HEK293T (cell line): ENCODE results near the gene PPP1R3E.

ENCODE experiments used
- CTCF ChIA-PET: fragments of 350-600 bp; formaldehyde crosslinking; extraction: SDS; loops from one replicate; lab custom pipeline; 2021; ENCODE audit warnings: antibody characterized with exemption, inconsistent platforms; lab: Yijun Ruan, JAX
- POLR2A ChIA-PET: fragments of 350-600 bp; formaldehyde crosslinking; extraction: SDS; loops from one replicate; lab custom pipeline; 2020; ENCODE audit warnings: antibody characterized with exemption, inconsistent platforms; lab: Yijun Ruan, JAX
- DNase-seq: peaks from one replicate; pipeline ENCODE4 v3.0.0; 2012; ENCODE audit warnings: mixed read lengths; ENCODE audit errors: extremely low spot score
- ARNT ChIP-seq: fragments of 450-650 bp; IDR thresholded peaks from 2 replicates; pipeline ENCODE4 v1.6.1; 2017; ENCODE audit warnings: mild to moderate bottlenecking
- BHLHE40 ChIP-seq: fragments of 450-650 bp; IDR thresholded peaks from 2 replicates; pipeline ENCODE4 v1.6.1; 2016; ENCODE audit warnings: mild to moderate bottlenecking, moderate library complexity, borderline replicate concordance
- CTBP1 ChIP-seq: fragments of 450-650 bp; IDR thresholded peaks from 2 replicates; pipeline ENCODE4 v1.6.1; 2016; ENCODE audit warnings: borderline replicate concordance
- ELF4 ChIP-seq: fragments of 450-650 bp; IDR thresholded peaks from 2 replicates; pipeline ENCODE4 v1.6.1; 2017; ENCODE audit warnings: antibody characterized with exemption
- FOXA1 ChIP-seq: fragments of 450-650 bp; IDR thresholded peaks from 2 replicates; pipeline ENCODE4 v1.6.1; 2016; ENCODE audit warnings: mild to moderate bottlenecking
- FOXK2 ChIP-seq: fragments of 450-650 bp; IDR thresholded peaks from 2 replicates; pipeline ENCODE4 v1.6.1; 2016; ENCODE audit warnings: mild to moderate bottlenecking
- FOXM1 ChIP-seq: fragments of 450-650 bp; IDR thresholded peaks from 2 replicates; pipeline ENCODE4 v1.6.1; 2017; ENCODE audit warnings: mild to moderate bottlenecking, borderline replicate concordance
- HDGF ChIP-seq: fragments of 450-650 bp; IDR thresholded peaks from 2 replicates; pipeline ENCODE4 v1.6.1; 2017; ENCODE audit warnings: antibody characterized with exemption, borderline replicate concordance
- L3MBTL2 ChIP-seq: fragments of 450-650 bp; conservative IDR thresholded peaks from 2 replicates; pipeline ENCODE4 v1.6.1; 2016; ENCODE audit warnings: mild to moderate bottlenecking
- LEF1 ChIP-seq: fragments of 450-650 bp; IDR thresholded peaks from 2 replicates; pipeline ENCODE4 v1.6.1; 2017; ENCODE audit warnings: mild to moderate bottlenecking, borderline replicate concordance
- NFRKB ChIP-seq: fragments of 450-650 bp; IDR thresholded peaks from 2 replicates; pipeline ENCODE4 v1.6.1; 2016; ENCODE audit warnings: mild to moderate bottlenecking, moderate library complexity
- SP1 ChIP-seq: fragments of 450-650 bp; IDR thresholded peaks from 2 replicates; pipeline ENCODE4 v1.6.1; 2017
- SUZ12 ChIP-seq: fragments of 450-650 bp; IDR thresholded peaks from 2 replicates; pipeline ENCODE4 v1.6.1; 2016; ENCODE audit warnings: mild to moderate bottlenecking
- TARDBP ChIP-seq: fragments of 450-650 bp; IDR thresholded peaks from 2 replicates; pipeline ENCODE4 v1.6.1; 2016
- ZNF384 ChIP-seq: fragments of 450-650 bp; IDR thresholded peaks from 2 replicates; pipeline ENCODE4 v1.6.1; 2016
- TF ChIP-seq, protein P1 (sequence below): fragments of 450-650 bp; IDR thresholded peaks from 2 replicates; pipeline ENCODE4 v1.6.1; 2016

The PPP1R3E gene

DNA sequence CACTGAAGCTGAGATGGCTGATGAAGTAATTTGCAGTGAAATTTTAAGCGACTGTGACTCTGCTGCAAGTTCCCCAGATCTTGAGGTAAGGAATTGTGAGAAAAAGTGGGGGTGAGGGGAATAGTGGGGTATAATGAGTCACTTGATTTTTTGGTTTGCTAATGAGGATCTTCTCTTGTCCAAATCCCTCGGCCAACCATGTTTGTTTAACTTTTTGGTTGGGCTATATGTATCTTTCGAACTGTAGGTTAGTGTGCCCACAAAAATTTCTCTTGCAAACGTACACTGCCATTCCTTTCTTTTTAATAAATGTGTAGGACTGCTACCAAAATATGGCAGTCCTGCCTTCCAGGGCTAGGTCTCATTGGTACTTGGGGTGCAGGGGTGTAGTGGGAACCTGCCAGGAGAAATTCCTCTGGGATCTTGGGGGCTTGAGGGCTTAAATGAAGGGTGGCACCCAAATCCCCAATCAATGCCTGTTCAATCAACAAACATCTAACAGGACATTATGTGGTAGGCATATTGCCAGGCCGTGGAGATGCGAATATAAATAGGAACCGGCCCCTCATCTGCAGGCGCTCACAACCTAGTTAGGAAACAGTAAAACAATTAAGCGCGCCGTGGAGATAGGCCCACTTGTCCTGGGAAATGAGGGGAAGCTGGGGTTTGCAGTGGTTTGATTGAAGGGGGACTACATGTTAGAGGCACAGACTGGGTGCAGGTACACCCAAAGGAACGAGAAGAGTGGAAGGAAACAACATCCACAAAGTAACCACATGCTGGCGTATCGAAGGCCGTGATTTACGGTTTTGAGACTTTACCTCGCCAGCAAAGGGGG, 17.3 kb upstream of the PPP1R3E start:
- ChIA-PET CTCF (interaction anchor here (1.2 to 2.6 kb wide), 3 partner anchors 14 to 60 kb away, joined by 4 to 13 read pairs (median 8); partner anchors contain the start of gene BCL2L2), POLR2A (interaction anchor here (0.8 to 8.9 kb wide), 16 partner anchors 8 to 794 kb away, joined by 3 to 256 read pairs (median 6); partner anchors contain the start of genes ACIN1, BCL2L2, C14orf119 and DCAF11)
- DNase-seq = no peak
- TF ChIP-seq, protein P1, sequence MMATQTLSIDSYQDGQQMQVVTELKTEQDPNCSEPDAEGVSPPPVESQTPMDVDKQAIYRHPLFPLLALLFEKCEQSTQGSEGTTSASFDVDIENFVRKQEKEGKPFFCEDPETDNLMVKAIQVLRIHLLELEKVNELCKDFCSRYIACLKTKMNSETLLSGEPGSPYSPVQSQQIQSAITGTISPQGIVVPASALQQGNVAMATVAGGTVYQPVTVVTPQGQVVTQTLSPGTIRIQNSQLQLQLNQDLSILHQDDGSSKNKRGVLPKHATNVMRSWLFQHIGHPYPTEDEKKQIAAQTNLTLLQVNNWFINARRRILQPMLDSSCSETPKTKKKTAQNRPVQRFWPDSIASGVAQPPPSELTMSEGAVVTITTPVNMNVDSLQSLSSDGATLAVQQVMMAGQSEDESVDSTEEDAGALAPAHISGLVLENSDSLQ = peak; percentile 45; the same call in 1 of the 2 replicates
- TF ChIP-seq L3MBTL2 = no peak

DNA sequence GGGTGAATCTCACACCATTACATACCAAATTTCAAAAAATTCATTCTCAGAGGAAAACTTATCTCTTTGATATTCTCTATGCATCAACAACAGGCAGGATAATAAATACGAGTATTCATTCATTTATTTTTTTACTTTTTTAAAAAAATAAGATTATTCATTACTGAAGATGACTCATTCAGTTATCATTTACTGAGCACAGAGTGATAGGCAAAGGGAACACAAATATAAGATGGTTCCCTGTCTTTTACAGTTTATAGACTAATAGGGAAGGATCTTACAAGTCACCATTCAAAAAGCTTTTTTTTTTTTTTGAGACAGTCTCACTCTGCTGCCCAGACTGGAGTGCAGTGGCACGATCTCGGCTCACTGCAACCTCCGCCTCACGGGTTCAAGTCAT, 13.6 kb upstream of the PPP1R3E start:
- DNase-seq = no peak

DNA sequence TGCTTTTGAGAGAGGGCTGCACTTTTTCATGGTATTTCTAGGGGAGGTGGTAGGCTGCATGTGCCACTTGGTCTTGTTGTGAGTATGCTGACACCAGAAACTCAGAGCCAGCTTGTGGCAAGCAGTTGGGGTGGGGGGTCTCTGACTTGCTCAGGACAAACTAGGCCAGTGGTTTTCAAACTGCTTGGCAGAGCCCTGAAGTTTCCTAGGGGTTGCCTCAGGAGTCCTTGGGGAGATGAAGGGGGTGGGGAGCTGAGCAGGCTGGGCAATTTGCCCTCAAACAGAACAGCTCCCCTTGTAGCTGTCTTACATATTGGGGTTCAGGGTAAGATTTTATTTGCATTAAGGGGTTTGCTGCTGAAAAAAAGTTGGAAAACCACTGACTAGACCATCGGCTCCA, 7.9 kb upstream of the PPP1R3E start:
- POLR2A ChIA-PET = interaction anchor here (1.1 to 4.0 kb wide), 3 partner anchors 8 to 24 kb away, joined by 5 to 46 read pairs (median 8); partner anchors contain the start of genes HOMEZ, PABPN1 and PPP1R3E

More for the DNA sequence above, 13.6 kb upstream of the PPP1R3E start:
- POLR2A ChIA-PET = interaction anchor here (8.9 kb wide), 1 partner anchor 12 kb away, joined by 256 read pairs; the partner anchor contains the start of genes BCL2L2 and PPP1R3E
- TF ChIP-seq, protein P1 = no peak
- TF ChIP-seq ELF4 (no peak), BHLHE40 (no peak), FOXA1 (no peak), CTBP1 (no peak), NFRKB (no peak)
- CTCF ChIA-PET = no interaction called here

DNA sequence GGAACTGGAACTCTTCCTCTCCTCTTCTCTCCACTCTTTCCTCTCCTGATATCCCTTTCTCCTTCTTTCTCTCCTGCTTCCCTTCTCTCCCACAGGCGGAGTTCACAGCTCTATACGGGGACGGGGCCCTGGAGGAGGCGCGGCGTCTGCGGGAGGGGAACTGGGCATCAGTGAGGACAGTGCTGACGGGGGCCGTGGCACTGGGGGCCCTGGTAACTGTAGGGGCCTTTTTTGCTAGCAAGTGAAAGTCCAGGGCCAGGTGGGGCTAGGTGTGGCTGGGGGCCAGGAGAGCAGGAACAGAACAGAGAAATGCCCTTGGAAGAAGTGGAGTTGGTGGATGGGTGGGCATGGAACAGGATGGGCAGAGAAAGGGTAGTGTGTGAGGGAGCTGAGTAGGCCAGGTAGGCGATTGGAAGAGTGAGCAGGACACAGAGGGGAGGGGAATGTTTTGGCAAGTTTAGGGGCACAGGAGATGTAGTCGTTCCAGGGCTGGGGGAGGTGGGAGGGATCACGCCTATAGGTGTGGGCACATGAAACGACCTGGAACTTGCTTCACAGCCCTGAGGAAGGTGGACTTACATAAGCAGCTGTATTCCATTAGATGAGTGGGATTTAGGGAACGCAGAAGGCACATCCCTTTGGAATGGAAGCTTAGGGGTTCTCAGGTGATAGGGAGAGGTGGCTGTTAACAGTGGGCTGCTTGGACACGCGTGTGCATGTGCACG, 6.2 kb upstream of the PPP1R3E start:
- ChIA-PET POLR2A (interaction anchor here (2.2 to 9.6 kb wide), 2 partner anchors 12 to 22 kb away, joined by 5 to 256 read pairs; partner anchors contain the start of genes HOMEZ and PABPN1), CTCF (no interaction called here)
- no peak for TF ChIP-seq LEF1
- TF ChIP-seq FOXA1 = no peak
- TF ChIP-seq, protein P1 = no peak
- TF ChIP-seq FOXM1 = no peak
- TF ChIP-seq BHLHE40 = no peak
- no peak for TF ChIP-seq TARDBP
- no peak for TF ChIP-seq NFRKB
- TF ChIP-seq L3MBTL2 = no peak
- no peak for TF ChIP-seq SUZ12
- TF ChIP-seq FOXK2 = no peak
- TF ChIP-seq ELF4 = no peak
- no peak for TF ChIP-seq HDGF
- no peak for TF ChIP-seq ZNF384
- TF ChIP-seq ARNT = no peak
- TF ChIP-seq SP1 = no peak
- TF ChIP-seq CTBP1 = no peak
- no peak for DNase-seq

More for the DNA sequence above, 7.9 kb upstream of the PPP1R3E start:
- CTCF ChIA-PET = no interaction called here
- no peak for DNase-seq
- no peak for TF ChIP-seq LEF1
- no peak for TF ChIP-seq BHLHE40
- no peak for TF ChIP-seq SUZ12
- no peak for TF ChIP-seq FOXK2
- no peak for TF ChIP-seq ELF4
- no peak for TF ChIP-seq HDGF
- no peak for TF ChIP-seq SP1
- TF ChIP-seq L3MBTL2 = no peak
- no peak for TF ChIP-seq FOXM1
- TF ChIP-seq CTBP1 = no peak
- TF ChIP-seq ARNT = no peak
- TF ChIP-seq ZNF384 = no peak
- no peak for TF ChIP-seq TARDBP
- TF ChIP-seq, protein P1 = no peak
- TF ChIP-seq NFRKB = no peak
- TF ChIP-seq FOXA1 = no peak
